Activated T-helper 2 cell treated with anti-CD3 and anti-CD28 coated beads, Interferon-gamma antibody, Interleukin-2, Interleukin-4, amounts not matched to agents 10 μg/mL and 5 μg/mL and 100 μg/mL, durations not matched to agents 14 hours and 24 hours and 36 hours (primary cell): ENCODE results near the gene MRPS31. TPM values are rescaled to one million over a fixed set of nuclear protein-coding genes. Genes with fewer than 3 reads are reported as not detected.
A peak's percentile ranks its signal among the peaks of the same experiment; 100 is the strongest.
"Not testable (repeated sequence)": the region's sequence is repeated elsewhere in the genome, so short reads cannot be mapped to it uniquely, and the experiment has no call there.

Experiments
- DNase-seq: peaks from one replicate; pipeline ENCODE4 v3.0.0; 2021; ENCODE audit warnings: low spot score
- H3K27ac Mint-ChIP-seq: one replicate; pipeline ENCODE4 v1.8.0; 2021; ENCODE audit warnings: mixed read lengths
- H3K27me3 Mint-ChIP-seq: one replicate; pipeline ENCODE4 v1.8.0; 2021; ENCODE audit warnings: low read depth, mixed read lengths
- H3K36me3 Mint-ChIP-seq: one replicate; pipeline ENCODE4 v1.8.0; 2021; ENCODE audit warnings: low read depth, mixed read lengths
- H3K4me1 Mint-ChIP-seq: one replicate; pipeline ENCODE4 v1.8.0; 2021; ENCODE audit warnings: low read depth, mixed read lengths
- H3K4me3 Mint-ChIP-seq: one replicate; pipeline ENCODE4 v1.8.0; 2021; ENCODE audit warnings: low read depth, mild to moderate bottlenecking, moderate library complexity, mixed read lengths
- H3K9me3 Mint-ChIP-seq: one replicate; pipeline ENCODE4 v1.8.0; 2021; ENCODE audit warnings: mixed read lengths
- intact Hi-C: fragments of 100-400 bp; cut with micrococcal nuclease; formaldehyde crosslinking; loops from one replicate; pipeline ENCODE4 v1.15.1; 2023
- total RNA-seq: library from RNA; stranded (reverse); gene quantifications from 2 replicates; pipeline ENCODE4 v1.2.3, GENCODE V29; 2022

The MRPS31 gene
- total RNA-seq, 1 donor from 2014 or later: 43.1 TPM

DNA sequence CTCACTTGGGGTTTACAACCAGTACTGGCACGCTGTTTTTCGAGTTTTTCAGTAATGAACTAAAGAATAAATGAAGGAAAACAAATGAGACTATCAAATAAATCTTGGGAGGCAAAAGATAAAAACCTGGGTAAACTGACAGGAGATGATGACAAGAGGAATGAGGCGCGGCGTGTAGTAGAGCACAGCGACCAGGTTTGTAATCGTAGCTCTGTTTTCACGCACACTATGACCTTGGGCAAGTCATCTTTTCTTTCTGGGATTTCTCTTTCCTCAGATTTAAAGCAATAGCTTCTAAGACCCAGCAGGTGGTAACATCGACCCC, 419 bp downstream of the MRPS31 start:
- no peak for DNase-seq
- H3K27ac Mint-ChIP-seq: peak overlapping the region; percentile 90
- no peaks in the 10 kb centered on the region for H3K9me3 Mint-ChIP-seq
- H3K27me3 Mint-ChIP-seq: no peaks in the 10 kb centered on the region
- peaks cover 32% of the 10 kb centered on the region for H3K4me1 Mint-ChIP-seq
- intact Hi-C loops: loop anchor here (2.0 to 10.0 kb wide), 8 partner anchors 16 to 1736 kb away; partner anchors contain the start of genes NHLRC3, PROSER1 and RGCC
- H3K36me3 Mint-ChIP-seq: peaks cover 25% of the 10 kb centered on the region
- peak overlapping the region; percentile 89 for H3K4me3 Mint-ChIP-seq

GRCh38 chr13:40769970-40770369, 1.0 kb downstream of the MRPS31 start:
- Mint-ChIP-seq H3K27me3 (no peaks in the 10 kb centered on the region), H3K27ac (no peak overlapping the region), H3K36me3 (peaks cover 25% of the 10 kb centered on the region), H3K4me1 (peaks cover 30% of the 10 kb centered on the region), H3K9me3 (no peaks in the 10 kb centered on the region), H3K4me3 (peak overlapping the region; percentile 89)
- intact Hi-C loops: loop anchor here (2.0 to 10.0 kb wide), 8 partner anchors 17 to 1735 kb away; partner anchors contain the start of genes NHLRC3, PROSER1 and RGCC
- DNase-seq: no peak

DNA sequence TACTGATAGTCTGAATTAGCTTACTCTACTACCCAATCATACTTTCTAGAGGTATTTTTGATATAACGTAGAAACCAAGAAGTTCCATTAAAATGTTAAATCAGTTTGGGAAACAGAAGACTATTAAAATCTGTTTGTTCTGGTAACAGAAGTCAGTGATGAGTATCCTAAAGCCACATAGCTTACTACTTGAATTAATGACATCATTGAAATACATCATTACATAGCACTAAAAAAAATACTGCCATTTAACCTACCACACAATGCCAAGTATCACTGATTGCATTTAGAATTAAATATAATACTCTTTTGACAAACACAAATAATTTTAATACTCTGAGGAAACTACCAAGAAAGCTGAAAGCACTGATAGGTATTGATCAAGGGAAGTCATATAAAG, 5.4 kb downstream of the MRPS31 start:
- no peaks in the 10 kb centered on the region for H3K27me3 Mint-ChIP-seq
- intact Hi-C loops: loop anchor here (1.0 kb wide), 1 partner anchor 12 kb away; no protein-coding TSS in a partner anchor
- peaks cover 52% of the 10 kb centered on the region for H3K4me1 Mint-ChIP-seq
- H3K27ac Mint-ChIP-seq: no peak overlapping the region
- no peak for DNase-seq
- H3K4me3 Mint-ChIP-seq: no peak overlapping the region
- peaks cover 48% of the 10 kb centered on the region for H3K36me3 Mint-ChIP-seq
- no peaks in the 10 kb centered on the region for H3K9me3 Mint-ChIP-seq

DNA sequence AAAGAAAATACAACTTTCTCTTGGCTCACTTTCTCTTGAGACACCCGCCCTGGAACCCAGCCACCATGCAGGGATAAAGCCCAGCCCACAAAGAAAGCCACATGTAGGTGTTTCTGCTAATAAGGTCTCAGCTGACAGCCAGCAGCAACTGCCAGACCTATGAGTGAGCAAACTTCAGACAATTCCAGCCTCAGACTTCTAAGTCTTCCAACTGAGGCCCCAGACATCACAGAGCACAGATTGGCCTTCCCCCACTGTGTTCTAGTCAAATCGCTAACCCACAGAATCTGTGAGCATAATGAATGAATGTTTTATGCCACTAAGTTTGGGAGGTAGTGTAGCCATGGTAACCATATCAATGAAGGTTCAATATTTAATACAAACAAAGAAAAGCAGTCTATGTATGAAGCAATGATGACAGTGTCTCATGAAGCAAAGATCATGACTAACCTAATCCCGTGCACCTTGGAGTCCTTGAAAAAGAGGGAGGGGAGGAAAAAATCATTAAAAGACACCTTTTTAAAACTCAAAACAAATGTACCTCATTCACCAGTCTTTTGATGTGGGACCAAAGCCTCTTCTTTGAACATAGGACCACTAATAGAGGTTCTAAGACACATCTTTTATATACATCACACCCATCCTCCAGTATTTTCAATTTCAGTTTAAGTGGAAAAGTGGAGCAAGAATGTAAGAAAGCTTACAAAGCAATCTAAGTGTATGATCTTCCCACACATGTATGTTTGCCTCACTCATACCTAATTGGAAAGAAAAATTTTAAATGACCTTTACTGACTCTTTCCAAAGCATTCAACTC, 6.2 kb downstream of the MRPS31 start:
- Mint-ChIP-seq H3K9me3 (no peaks in the 10 kb centered on the region), H3K4me3 (peak overlapping the region; percentile 5), H3K4me1 (peaks cover 45% of the 10 kb centered on the region), H3K36me3 (peaks cover 49% of the 10 kb centered on the region), H3K27me3 (no peaks in the 10 kb centered on the region), H3K27ac (peak overlapping the region; percentile 82)
- DNase-seq: no peak
- intact Hi-C loops: loop anchor here (1.0 kb wide), 1 partner anchor 13 kb away; no protein-coding TSS in a partner anchor

DNA sequence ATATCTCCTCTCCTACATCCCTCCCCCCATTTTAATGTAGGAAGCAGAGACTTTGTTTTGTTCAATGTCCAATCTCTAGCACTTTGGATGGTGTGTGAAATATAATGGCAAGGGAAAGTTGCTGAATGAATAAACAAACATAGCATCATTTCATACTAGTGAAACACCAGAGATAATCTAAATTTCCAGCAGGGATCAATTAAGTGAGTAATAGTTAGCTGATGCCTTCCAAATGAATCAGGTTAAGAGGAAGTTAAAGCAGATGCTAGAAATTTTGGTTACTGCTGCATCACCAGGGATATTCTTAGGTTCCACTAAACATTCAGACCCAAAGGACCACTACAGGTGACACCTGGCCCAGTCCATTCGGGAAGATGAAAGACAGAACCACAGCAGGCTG, 8.1 kb downstream of the MRPS31 start:
- H3K27me3 Mint-ChIP-seq: no peaks in the 10 kb centered on the region
- DNase-seq: no peak
- H3K4me3 Mint-ChIP-seq: no peak overlapping the region
- intact Hi-C loops: no loop called here
- H3K27ac Mint-ChIP-seq: peak overlapping the region; percentile 48
- peaks cover 56% of the 10 kb centered on the region for H3K36me3 Mint-ChIP-seq
- H3K4me1 Mint-ChIP-seq: peaks cover 39% of the 10 kb centered on the region
- H3K9me3 Mint-ChIP-seq: no peaks in the 10 kb centered on the region

- Mint-ChIP-seq H3K4me3 (no peak overlapping the region), H3K4me1 (peaks cover 26% of the 10 kb centered on the region), H3K27ac (peak overlapping the region; percentile 30), H3K36me3 (peaks cover 53% of the 10 kb centered on the region), H3K27me3 (no peaks in the 10 kb centered on the region), H3K9me3 (no peaks in the 10 kb centered on the region)
- intact Hi-C loops: no loop called here
- no peak for DNase-seq
Measured at GRCh38 chr13:40758811-40759210, 12.2 kb downstream of the MRPS31 start.

GRCh38 chr13:40756042-40756441, 14.9 kb downstream of the MRPS31 start:
- Mint-ChIP-seq H3K27me3 (no peaks in the 10 kb centered on the region), H3K4me1 (peaks cover 12% of the 10 kb centered on the region), H3K36me3 (peaks cover 59% of the 10 kb centered on the region), H3K4me3 (no peak overlapping the region), H3K27ac (no peak overlapping the region), H3K9me3 (no peaks in the 10 kb centered on the region)
- DNase-seq: no peak
- intact Hi-C loops: no loop called here

- Mint-ChIP-seq H3K27ac (no peak overlapping the region), H3K4me1 (peaks cover 12% of the 10 kb centered on the region), H3K9me3 (no peaks in the 10 kb centered on the region), H3K36me3 (peaks cover 56% of the 10 kb centered on the region), H3K27me3 (no peaks in the 10 kb centered on the region), H3K4me3 (no peak overlapping the region)
- no peak for DNase-seq
- intact Hi-C loops: no loop called here
Measured at GRCh38 chr13:40755082-40755700, 15.8 kb downstream of the MRPS31 start.

- intact Hi-C loops: no loop called here
Measured at GRCh38 chr13:40749327-40749726, 21.7 kb downstream of the MRPS31 start.

DNA sequence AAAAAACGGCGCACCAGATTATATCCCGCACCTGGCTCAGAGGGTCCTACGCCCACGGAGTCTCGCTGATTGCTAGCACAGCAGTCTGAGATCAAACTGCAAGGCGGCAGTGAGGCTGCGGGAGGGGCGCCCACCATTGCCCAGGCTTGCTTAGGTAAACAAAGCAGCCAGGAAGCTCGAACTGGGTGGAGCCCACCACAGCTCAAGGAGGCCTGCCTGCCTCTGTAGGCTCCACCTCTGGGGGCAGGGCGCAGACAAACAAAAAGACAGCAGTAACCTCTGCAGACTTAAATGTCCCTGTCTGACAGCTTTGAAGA, 35.8 kb downstream of the MRPS31 start:
- H3K36me3 Mint-ChIP-seq: peaks cover 30% of the 10 kb centered on the region
- H3K4me1 Mint-ChIP-seq, intact Hi-C loops, H3K4me3 Mint-ChIP-seq, DNase-seq, H3K9me3 Mint-ChIP-seq, H3K27me3 Mint-ChIP-seq, H3K27ac Mint-ChIP-seq: not testable (repeated sequence)

More at GRCh38 chr13:40749327-40749726, 21.7 kb downstream of the MRPS31 start:
- Mint-ChIP-seq H3K4me1 (peaks cover 4% of the 10 kb centered on the region), H3K27ac (no peak overlapping the region), H3K9me3 (no peaks in the 10 kb centered on the region), H3K36me3 (peaks cover 35% of the 10 kb centered on the region), H3K27me3 (no peaks in the 10 kb centered on the region), H3K4me3 (no peak overlapping the region)
- no peak for DNase-seq

DNA sequence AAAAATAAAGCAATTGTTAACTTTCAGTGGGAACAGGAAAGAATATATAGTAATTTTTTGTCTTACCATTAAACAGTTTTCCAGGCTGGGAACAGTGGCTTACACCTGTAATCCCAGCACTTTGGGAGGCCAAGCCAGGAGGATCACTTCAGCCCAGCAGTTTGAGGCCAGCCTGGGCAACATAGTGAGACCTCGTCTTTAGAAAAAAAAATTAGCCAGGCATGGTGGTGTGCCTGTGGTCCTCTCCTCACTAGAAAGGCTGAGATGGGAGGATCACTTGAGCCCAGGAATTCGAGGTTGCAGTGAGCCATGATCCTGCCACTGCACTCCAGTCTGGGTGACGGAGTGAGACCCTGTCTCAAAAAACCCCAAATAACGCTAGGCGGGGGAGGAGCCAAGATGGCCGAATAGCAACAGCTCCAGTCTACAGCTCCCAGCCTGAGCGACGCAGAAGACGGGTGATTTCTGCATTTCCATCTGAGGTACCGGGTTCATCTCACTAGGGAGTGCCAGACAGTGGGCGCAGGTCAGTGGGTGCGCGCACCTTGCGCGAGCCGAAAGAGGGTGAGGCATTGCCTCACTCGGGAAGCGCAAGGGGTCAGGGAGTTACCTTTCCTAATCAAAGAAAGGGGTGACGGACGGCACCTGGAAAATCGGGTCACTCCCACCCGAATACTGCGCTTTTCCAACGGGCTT, 36.3 kb downstream of the MRPS31 start:
- H3K27ac Mint-ChIP-seq, H3K4me3 Mint-ChIP-seq, H3K4me1 Mint-ChIP-seq, intact Hi-C loops, DNase-seq, H3K27me3 Mint-ChIP-seq, H3K9me3 Mint-ChIP-seq: not testable (repeated sequence)
- H3K36me3 Mint-ChIP-seq: peaks cover 30% of the 10 kb centered on the region

DNA sequence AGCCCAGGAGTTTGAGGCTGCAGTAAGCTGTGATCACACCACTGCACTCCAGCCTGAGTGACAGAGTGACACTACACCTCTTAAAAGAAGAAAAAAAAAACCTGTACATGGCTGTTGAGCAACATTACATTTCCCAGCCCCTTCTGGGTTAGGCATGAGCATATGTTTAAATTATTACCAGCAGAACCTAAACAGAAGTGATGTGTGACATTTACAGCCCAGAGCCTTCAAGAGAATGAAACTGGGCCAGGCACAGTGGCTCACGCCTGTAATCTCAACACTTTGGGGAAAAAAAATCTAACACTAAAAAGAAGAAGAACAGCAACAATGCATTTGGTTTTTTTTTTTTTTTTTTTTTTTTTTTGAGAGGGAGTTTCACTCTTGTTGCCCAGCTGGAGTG, 38.3 kb downstream of the MRPS31 start:
- no peak overlapping the region for H3K27ac Mint-ChIP-seq
- H3K4me3 Mint-ChIP-seq: no peak overlapping the region
- H3K27me3 Mint-ChIP-seq: no peaks in the 10 kb centered on the region
- intact Hi-C loops: no loop called here
- peaks cover 4% of the 10 kb centered on the region for H3K4me1 Mint-ChIP-seq
- no peaks in the 10 kb centered on the region for H3K9me3 Mint-ChIP-seq
- peaks cover 26% of the 10 kb centered on the region for H3K36me3 Mint-ChIP-seq
- DNase-seq: no peak

- H3K27me3 Mint-ChIP-seq: no peaks in the 10 kb centered on the region
- no peak overlapping the region for H3K4me3 Mint-ChIP-seq
- peaks cover 4% of the 10 kb centered on the region for H3K4me1 Mint-ChIP-seq
- intact Hi-C loops: no loop called here
- peaks cover 21% of the 10 kb centered on the region for H3K36me3 Mint-ChIP-seq
- no peak overlapping the region for H3K27ac Mint-ChIP-seq
- no peaks in the 10 kb centered on the region for H3K9me3 Mint-ChIP-seq
- no peak for DNase-seq
Measured at GRCh38 chr13:40728595-40728994, 42.4 kb downstream of the MRPS31 start.
